GM18858 (cell line): Measurements from ENCODE around the gene GINS3.
A peak's percentile ranks its signal among the peaks of the same experiment; 100 is the strongest.

Experiments used
- ATAC-seq: cut with Tn5 transposase; IDR thresholded peaks from one replicate; pipeline ENCODE4 v1.9.1; 2021; ENCODE audit not compliant: unreplicated experiment

The GINS3 gene

DNA sequence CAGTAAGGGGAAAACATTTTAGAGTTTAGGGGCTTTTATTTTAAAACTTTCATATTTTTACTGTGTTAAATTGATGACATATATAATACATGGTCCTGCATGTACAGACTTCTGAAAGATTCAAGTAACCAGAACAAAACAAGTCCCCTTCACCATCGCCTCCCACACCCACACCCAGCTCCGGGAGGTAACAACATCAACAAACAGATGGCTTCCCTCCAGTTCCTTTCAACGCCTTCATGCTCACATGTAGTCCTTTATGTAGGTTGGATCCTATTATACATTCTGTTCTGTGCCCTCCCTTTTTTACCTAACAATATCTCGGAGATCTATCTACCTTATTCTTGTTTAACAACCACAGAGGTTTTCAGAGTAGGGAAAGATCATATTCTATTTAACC lies 30.5 kb downstream of the GINS3 start:
- no peak for ATAC-seq

DNA sequence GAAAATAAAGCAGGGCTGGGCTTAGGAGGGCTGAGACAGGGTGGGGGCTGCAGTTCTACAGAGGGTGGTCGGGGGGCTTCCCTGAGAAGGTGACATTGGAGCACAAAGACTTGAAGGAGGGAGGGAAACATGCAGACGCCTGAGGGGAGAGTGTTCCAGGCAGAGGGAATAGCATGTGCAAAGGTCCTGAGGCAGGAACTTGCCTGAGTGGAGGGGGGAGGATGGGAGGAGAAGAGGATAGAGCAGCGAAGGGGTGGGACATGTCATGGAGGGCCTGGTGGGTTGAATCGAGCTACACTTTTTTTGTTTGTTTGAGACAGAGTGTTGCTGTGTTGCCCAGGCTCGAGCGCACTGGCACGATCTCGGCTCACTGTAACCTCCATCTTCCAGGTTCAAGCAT lies 33.0 kb downstream of the GINS3 start:
- no peak for ATAC-seq

DNA sequence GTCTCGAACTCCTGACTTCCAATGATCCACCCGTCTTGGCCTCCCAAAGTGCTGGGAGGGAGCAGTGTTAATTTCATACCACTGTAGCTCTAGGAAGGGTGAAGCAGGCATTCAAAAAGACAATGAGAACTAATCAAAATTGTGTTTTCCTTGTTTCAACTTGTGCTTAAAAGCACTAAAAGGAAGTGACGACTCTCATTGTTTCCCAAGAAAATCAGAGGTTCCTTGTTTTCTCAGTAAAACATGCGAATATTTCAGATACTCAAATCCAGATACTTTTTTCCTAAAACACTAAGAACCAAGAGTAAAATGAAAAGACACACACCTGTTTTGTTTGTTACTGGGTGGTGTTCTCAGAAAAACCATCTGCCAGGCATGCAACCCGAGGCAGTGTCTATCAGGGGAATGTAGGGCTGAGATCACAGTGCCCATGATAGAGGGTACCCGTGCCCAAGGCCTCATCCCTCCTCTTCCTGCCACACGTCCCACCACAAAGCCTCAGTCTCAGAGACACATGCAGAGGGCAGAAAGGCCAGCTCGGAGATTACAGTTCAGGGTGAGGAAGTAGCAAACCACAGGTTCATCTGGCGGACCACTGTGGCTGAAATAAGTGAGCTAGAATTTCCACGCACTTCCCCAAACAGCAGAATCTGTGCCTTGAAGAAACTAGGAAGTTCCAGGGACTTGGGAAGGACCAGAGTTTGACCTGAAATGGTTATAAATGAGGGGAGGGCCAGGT lies 33.7 kb downstream of the GINS3 start:
- ATAC-seq: peak; percentile 94

DNA sequence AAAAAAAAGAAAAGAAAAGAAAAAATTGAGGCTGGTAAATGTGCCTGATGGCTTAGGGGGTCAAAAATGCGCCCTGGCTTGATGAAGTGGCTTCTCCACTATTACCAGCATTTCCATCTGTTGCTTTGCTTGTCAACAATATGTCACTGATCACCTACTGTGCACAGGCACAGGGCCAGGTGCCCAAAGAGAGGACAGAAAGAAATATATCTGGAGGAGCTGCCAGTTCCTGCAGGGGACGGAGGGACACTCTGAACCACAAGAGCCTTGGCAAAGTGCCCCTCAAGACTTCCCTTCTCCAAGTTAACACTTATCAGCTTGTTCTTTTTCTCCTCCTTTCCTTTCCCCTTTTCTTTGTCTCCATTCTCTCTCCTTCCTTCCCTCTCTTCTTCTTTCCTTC lies 34.7 kb downstream of the GINS3 start:
- ATAC-seq: no peak

DNA sequence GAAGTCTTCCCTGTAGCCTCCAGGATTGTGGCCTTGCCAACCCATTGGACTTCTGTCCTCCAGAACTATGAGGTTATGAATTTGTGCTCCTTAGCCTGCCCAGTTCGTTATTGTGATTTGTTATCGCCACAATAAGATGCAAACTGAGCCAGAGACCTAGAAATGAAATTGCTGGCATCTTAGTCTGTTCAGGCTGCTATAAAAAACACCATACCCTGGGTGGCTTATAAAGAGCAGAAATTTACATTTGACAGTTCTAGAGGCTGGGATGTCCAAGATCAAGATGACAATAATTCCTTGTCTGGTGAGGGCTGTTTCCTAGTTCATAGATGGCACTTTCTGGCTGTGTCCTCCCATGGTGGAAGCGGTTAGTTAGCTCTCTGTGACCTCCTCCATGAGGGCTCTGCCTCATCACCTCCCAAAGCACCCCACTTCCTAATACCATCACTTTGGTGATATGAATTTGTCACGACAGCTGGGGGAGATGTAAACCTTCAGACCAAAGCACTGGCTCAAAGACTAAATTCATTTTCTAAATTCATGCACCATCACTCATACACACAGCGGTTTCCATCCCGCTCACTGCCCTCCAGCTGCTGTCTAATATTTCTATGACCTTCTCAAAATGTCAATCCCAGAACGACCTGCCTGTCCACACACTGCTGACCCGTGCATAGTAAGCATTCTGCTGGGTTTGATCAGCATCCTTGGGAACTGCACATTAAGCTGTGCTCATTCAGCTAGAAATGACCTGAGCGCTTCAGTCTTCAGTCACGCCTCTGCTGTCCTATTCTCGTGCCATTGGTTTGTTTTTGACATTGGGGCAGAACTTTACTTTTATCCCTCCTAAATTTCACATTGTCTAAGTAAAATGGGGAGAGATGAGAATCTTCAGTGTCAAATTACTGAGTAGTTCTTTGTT lies 36.6 kb downstream of the GINS3 start:
- no peak for ATAC-seq

DNA sequence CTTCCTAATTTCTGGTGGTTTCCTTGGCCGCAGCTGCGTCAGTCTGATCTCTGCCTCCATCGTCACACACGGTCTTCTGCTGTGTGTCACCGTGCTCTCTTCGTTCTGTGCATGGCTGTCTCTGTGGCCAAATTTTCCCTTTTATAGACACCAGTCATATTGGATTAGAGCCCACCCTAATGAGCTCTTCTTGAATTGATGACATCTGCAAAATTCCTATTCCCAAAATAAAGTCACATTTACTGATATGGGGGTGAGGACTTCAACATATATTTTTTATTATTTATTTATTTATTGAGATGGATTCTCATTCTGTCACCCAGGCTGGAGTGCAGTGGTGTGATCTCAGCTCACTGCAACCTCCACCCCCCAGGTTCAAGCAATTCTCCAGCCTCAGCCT lies 38.4 kb downstream of the GINS3 start:
- no peak for ATAC-seq

DNA sequence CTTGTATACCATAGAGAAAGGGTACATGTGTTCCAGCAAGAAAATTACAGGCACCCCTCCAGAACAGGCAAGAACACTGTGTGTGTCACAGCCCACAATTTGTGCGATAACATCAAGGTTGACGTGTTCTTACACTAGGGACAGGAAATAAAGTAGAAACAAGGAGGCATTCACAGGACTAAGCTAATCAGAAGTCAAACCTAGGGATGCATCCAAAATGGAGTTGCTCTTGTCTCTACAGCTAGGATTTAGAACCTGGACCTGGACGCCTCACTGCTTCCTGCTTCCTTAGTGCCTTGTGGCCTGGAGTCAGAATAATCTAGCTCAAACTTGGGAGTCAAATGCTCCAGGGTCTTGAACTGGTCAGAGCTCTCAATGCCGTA lies 41.3 kb downstream of the GINS3 start:
- ATAC-seq: no peak

DNA sequence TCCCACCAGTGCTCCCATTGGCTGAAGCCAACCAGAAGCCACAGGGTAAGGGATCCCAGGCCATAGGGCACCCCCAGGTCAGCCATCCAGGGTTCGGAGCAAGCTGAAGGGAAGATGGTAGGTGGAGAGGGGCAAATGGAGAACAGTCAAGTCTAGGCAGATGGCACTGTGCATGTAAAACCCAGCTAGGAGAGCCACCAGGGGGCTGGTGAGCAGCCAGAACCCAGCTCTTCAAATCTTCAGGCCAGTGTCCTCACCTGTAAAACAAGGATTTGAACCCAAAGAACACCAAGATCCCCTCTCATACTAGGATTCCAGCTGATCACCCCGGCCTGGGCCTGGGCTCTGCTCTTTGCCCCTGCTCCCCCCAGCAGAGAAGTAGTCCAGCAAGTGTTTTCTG lies 43.5 kb downstream of the GINS3 start:
- ATAC-seq: no peak

DNA sequence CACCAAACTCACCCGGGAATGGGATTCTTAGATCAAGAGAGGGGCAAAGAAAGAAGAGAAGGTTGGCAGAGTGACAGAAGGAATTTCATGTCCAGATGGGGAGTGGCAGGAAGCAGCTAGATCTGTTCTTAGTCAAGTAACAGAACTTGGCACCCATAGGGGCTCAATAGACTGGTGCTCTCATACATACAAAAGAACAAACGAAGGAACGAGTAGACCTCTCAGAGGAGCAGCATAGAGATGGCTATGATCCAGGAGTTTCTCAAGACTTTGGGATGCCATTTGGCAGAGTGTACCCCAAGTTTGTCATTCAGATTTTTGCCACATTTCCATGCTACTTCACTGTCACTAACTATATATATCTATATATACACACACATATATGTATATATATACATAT lies 47.9 kb downstream of the GINS3 start:
- ATAC-seq: no peak

DNA sequence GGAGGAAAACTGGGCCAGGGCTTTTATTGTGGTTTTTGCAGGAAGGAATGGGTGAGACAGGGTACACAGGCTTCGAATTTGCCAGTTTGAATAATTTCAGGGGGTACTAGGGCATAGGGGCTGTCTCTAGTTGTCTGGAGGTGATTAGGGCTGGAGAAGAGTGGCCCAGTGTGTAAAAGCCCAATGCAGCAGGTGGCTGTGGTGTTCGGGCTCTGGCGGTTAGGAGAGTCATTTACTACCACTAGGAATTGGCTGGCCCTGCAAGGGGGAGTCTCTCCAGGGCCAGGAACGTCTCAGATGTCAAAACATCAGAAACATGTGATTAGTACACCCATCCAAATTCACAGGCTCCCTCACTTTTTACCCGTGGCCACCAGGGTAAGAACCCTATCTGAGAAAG lies 50.3 kb downstream of the GINS3 start:
- no peak for ATAC-seq

DNA sequence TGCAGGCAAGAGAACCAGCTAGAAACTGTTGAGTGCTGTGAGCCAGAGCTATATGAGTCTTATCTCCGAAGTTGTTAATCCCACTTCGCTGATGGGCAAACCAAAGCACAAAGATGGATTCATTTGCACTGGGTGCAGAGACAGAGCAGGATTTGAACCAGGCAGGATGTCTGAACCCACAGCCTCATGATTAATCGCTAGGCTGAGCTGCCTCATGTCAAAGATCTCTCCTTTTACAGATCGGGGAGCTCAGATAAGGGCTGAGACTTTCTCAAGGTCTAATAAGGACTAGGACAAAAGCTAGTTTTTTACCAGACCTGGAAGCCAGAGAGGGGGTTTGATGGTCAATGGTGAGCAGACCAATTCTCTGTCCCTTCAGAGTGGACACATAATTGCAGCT lies 51.5 kb downstream of the GINS3 start:
- no peak for ATAC-seq

DNA sequence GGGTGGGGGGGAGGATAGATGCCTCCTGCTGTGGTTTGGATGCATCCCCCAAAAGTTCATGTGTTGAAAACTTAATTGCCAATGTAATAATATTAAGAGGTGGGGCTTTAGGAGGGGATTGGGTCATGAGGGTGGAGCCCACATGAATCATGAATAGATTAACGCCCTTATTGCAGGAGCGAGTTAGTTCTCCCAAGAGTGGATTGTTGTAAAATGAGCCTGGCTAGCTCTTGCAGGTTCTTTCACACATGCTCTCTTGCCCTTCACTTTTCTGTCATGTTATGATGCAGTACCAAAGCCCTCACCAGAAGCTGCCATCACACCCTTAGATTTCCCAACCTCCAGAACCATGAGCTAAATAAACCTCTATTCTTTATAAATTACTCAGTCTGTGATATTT lies 52.0 kb downstream of the GINS3 start:
- no peak for ATAC-seq

DNA sequence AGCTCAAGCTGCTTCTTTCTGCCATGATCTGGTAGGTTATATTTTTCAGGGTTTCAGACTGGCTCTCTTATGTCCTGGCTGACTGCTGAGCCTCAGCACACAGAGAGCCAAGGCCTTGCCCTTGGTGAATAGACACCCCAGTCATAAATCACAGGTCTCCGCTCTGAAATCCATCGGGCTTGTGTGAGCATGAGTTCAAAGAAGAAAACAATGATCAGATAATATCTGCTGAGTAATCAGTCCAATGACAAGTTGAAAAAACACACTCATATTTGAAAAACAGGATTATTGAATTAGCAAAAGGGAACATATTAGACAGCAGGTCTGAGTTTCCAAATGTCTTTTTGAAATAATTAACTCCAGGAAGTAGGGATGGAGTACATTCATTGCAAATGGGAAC lies 56.6 kb downstream of the GINS3 start:
- ATAC-seq: no peak

DNA sequence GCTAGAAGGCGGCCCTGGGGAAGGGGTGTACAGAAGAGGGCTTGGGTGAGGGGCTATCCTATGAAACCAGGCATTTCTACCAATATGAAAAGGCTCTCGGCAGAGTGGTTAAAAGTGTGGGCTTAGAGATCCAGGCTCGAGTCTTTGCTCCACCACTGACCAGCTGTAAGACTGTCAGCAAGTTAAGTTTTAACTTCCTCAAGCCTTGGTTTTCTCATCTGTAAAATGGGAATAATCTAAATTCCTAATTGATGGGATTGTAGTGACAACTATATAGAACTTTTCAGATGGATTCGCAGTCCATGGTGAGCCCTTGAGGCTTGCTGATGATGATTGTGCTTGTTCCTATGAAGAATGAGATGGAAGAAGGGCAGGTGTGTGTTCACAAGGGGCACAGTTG lies 57.0 kb downstream of the GINS3 start:
- ATAC-seq: no peak

DNA sequence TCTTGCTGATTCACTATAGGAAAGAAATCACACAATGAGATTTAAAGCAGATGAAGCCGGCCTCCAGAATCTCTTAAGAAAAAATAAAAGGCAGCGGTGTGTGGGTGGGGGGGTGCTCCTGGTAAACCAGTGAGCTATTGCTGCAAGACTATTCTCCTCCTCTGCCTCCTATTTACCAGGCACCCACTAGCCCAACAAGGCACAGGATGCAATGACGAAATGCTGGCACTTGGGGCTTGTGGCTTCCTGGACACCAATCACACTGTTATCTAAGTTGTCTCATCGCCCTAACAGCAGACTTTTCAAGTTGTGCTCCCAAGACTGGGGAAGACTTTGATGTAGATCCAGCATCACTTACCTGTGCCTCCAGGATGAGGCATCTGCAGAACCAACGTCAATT lies 57.5 kb downstream of the GINS3 start:
- no peak for ATAC-seq

DNA sequence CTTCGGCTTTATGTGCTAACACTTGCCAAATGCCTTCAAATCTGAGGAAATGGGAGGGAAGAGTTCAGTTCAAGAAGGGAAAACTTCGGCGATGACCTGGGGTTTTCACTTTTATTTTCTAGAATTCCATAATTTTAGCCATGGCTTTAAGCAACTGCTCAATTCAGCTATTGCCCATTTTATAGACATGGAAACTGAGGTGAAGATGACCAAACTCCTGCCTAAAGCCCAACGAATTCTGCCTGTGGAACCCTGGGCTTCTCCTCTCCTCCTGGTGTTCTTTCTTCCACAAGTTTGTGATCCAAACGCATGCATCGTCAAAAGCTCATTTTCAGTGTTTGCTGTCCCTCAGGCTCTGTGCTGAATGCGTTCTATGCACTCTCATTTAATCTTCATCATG lies 58.3 kb downstream of the GINS3 start:
- ATAC-seq: no peak

DNA sequence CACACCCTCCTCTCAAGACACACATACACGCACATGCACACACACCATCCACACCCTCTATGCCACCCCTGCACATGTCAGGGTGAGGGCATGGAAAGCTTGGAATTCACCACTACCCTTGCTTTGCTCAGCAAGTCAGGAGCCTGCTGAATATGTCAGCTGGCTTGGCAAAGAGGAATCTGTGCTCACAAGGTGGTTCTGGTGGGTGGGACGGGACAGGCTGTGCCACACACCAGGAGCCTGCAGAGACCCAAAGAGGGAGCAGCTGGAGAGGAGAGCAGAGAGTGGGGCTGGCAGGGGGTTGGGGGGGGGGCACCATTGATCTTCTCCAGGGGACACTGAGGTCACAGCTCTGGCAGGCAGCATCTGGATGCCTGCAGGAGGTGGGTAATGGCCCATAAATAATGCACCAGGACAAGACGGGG lies 59.0 kb downstream of the GINS3 start:
- ATAC-seq: no peak

DNA sequence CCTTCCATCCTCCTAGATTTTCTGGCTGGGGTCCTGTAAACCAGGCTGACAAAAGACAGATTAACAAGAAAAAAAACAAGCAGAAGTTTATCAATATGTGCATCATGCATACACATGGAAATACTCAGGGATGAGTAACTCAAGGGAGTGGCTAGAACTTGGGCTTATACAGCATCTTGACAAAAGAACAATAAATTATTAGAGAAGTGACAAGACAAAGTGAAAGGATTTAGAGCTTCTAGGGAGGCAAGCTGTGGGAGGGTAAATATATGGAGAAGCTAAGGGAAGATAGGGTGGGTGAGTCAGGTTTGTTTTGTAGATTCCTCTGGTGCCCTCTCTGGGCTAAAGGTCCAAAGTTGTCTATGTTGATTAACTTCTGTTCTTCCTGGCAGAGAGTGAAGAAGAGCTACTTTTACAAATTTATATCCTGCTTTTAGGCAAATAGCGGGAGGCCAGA lies 59.7 kb downstream of the GINS3 start:
- no peak for ATAC-seq

DNA sequence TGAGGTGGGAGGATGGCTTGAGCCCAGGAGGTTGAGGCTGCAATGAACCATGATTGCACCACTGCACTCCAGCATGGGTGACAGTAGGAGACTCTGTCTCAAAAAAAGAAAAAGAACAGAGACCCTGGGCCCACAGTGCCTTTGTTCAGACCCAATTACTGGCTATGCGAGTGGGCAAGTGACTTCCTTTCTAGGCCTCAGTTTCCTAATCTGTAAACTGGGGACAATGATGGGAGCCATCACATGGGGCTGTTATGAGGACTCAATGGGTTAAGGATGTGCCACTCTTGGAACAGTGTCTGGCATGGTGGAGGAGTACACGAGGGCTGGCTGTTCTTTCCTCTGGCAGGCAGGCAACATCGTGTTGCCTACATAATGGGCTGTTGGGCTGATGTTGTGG lies 60.4 kb downstream of the GINS3 start:
- no peak for ATAC-seq

DNA sequence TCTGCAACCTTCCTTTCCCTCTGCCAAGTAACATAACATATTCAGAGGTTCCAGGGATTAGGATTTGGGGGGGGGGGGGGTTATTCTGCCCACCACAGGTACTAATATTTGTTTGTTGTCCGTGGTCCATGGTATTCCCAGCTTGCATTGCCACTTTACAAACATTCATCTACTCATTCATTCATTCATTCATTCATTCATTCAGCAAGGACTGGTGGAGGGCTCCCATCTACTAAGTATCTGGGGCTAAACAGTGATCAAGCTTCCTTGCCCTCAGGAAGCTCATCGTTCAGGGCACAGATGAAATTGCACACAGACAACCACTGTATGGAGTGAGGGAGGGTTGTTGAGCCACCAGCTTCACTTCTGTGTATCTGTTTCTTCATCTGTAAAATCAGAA lies 61.9 kb downstream of the GINS3 start:
- no peak for ATAC-seq

DNA sequence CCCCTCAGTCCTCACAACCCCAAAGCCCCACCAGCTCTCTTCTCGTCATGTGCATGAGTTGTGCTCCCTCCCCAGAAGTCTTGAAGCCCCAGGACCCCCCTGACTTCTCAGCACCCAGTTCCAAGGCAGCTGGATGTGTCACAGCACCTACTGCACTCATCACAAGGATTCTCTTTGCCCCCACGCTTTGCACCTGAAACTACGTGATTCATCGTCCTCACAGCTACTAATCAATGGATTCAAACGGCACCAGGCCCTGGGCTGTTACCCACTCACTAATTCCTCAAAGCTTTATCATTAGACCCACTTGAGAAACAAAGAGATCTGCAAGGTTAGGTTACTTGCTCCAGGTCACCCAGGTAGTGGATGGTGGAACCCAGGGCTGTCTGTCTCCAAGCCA lies 62.6 kb downstream of the GINS3 start:
- ATAC-seq: no peak
